Vagina (tissue), 2 donors: ENCODE measurements around the gene SCFD1. TPM values are rescaled to one million over a fixed set of nuclear protein-coding genes. Genes with fewer than 3 reads are reported as not detected.
"Not testable (repeated sequence)": the region's sequence is repeated elsewhere in the genome, so short reads cannot be mapped to it uniquely, and the experiment has no call there.

Experiments used
- DNase-seq, 2 donors: peaks; one replicate each; pipeline ENCODE4 v3.0.0-alpha.2; 2017; ENCODE audit errors: extremely low spot score in 2 of 2
- H3K27ac ChIP-seq: fragments of 200-600 bp; sonication (generic); one replicate; pipeline ENCODE4 v1.5.1; 2019
- H3K27me3 ChIP-seq: fragments of 200-600 bp; sonication (generic); one replicate; pipeline ENCODE4 v1.5.1; 2019
- H3K36me3 ChIP-seq, 2 donors: fragments of 200-600 bp; sonication (generic); one replicate each; pipeline ENCODE4 v1.5.1; 2017 to 2019
- H3K4me1 ChIP-seq: fragments of 200-600 bp; sonication (generic); one replicate; pipeline ENCODE4 v1.5.1; 2019
- H3K4me3 ChIP-seq, 2 donors: fragments of 200-600 bp; sonication (generic); 1 replicate in 1 of 2; 2 replicates in 1 of 2; pipeline ENCODE4 v1.5.1; 2016 to 2019
- H3K9me3 ChIP-seq: fragments of 200-600 bp; sonication (generic); one replicate; pipeline ENCODE4 v1.5.1; 2019
- POLR2A ChIP-seq, 2 donors: fragments of 450-650 bp; IDR thresholded peaks; one replicate each; pipeline ENCODE4 v1.6.1; 2017; ENCODE audit warnings: antibody characterized with exemption in 2 of 2, mild to moderate bottlenecking in 2 of 2, moderate library complexity in 2 of 2
- POLR2AphosphoS5 ChIP-seq, 2 donors: sonication (generic); formaldehyde crosslinking; IDR thresholded peaks; one replicate each; pipeline ENCODE4 v1.9.0; 2017; ENCODE audit warnings: antibody characterized with exemption in 2 of 2, mild to moderate bottlenecking in 2 of 2, low read depth in 1 of 2; ENCODE audit not compliant: insufficient read depth in 1 of 2
- intact Hi-C: fragments of 100-400 bp; cut with DNase I; formaldehyde crosslinking; loops from one replicate; pipeline ENCODE4 v1.15.1; 2023
- total RNA-seq: library from RNA; depleted of rRNA; stranded (reverse); fragments of >200 nt; gene quantifications from one replicate; pipeline ENCODE4 v1.2.3, GENCODE V29; 2016
- TF ChIP-seq, protein P1 (sequence below), 3 experiments: fragments of 450-650 bp in 2 of 3; fragments of 200-600 bp in 1 of 3; sonication (generic) in 1 of 3; IDR thresholded peaks; one replicate each; pipeline ENCODE4 v1.5.1; 2017 to 2019; ENCODE audit warnings: antibody characterized with exemption in 3 of 3, mild to moderate bottlenecking in 2 of 3, moderate library complexity in 2 of 3

SCFD1 gene
- total RNA-seq, 1 donor from 2014 or later = 40.8 TPM

DNA sequence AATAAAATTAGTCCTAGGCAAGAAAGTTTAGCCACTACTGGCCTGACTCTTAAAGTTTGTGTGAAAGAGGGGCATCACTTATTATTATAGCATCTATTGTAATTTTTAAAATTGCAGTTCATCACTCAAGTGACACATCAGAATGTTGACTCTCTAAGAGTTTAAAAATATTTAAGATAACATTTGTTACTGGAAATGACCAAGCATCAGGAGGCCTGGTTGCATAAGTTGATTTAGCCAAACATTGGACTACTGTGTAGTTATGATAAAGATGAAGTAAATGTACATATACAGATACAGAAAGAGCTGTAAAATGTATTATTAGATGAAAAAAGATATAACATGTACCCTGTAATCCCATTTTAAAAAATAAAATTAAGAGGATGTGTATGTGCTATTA, 47.5 kb downstream of the SCFD1 start:
- H3K9me3 ChIP-seq = no peaks in the 10 kb centered on the region
- peaks cover 0 to 10% of the 10 kb centered on the region in 2 donors for H3K36me3 ChIP-seq
- H3K27ac ChIP-seq = no peak overlapping the region
- H3K4me1 ChIP-seq = no peaks in the 10 kb centered on the region
- H3K4me3 ChIP-seq = no peak overlapping the region
- intact Hi-C loops = no loop called here
- no peaks in the 10 kb centered on the region for H3K27me3 ChIP-seq
- TF ChIP-seq POLR2AphosphoS5 (IDR thresholded peaks at IDR 0.05; ENCODE audit: insufficient read depth in 1 of 2, low read depth in 1 of 2) (no peak), POLR2A (IDR thresholded peaks at IDR 0.05) (no peak)
- TF ChIP-seq, protein P1, sequence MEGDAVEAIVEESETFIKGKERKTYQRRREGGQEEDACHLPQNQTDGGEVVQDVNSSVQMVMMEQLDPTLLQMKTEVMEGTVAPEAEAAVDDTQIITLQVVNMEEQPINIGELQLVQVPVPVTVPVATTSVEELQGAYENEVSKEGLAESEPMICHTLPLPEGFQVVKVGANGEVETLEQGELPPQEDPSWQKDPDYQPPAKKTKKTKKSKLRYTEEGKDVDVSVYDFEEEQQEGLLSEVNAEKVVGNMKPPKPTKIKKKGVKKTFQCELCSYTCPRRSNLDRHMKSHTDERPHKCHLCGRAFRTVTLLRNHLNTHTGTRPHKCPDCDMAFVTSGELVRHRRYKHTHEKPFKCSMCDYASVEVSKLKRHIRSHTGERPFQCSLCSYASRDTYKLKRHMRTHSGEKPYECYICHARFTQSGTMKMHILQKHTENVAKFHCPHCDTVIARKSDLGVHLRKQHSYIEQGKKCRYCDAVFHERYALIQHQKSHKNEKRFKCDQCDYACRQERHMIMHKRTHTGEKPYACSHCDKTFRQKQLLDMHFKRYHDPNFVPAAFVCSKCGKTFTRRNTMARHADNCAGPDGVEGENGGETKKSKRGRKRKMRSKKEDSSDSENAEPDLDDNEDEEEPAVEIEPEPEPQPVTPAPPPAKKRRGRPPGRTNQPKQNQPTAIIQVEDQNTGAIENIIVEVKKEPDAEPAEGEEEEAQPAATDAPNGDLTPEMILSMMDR (IDR thresholded peaks at IDR 0.05) = no peak
- no peak for DNase-seq

GRCh38 chr14:30673071-30673470, 51.0 kb downstream of the SCFD1 start:
- H3K9me3 ChIP-seq = no peaks in the 10 kb centered on the region
- no peaks in the 10 kb centered on the region for H3K4me1 ChIP-seq
- H3K27me3 ChIP-seq = no peaks in the 10 kb centered on the region
- no peak overlapping the region for H3K4me3 ChIP-seq
- intact Hi-C loops = no loop called here
- TF ChIP-seq, protein P1 (IDR thresholded peaks at IDR 0.05) = no peak
- TF ChIP-seq POLR2A (IDR thresholded peaks at IDR 0.05) = no peak
- no peak for TF ChIP-seq POLR2AphosphoS5 (IDR thresholded peaks at IDR 0.05; ENCODE audit: insufficient read depth in 1 of 2, low read depth in 1 of 2)
- H3K27ac ChIP-seq = no peak overlapping the region
- no peak for DNase-seq
- peaks cover 0 to 14% of the 10 kb centered on the region in 2 donors for H3K36me3 ChIP-seq

GRCh38 chr14:30678926-30679431, 56.9 kb downstream of the SCFD1 start:
- Histone ChIP-seq H3K27ac (no peak overlapping the region), H3K9me3 (no peaks in the 10 kb centered on the region), H3K27me3 (no peaks in the 10 kb centered on the region), H3K4me3 (no peak overlapping the region), H3K4me1 (no peaks in the 10 kb centered on the region), H3K36me3 (peaks cover 0 to 9% of the 10 kb centered on the region in 2 donors)
- no peak for TF ChIP-seq POLR2AphosphoS5 (IDR thresholded peaks at IDR 0.05; ENCODE audit: insufficient read depth in 1 of 2, low read depth in 1 of 2)
- TF ChIP-seq POLR2A (IDR thresholded peaks at IDR 0.05) = no peak
- TF ChIP-seq, protein P1 (IDR thresholded peaks at IDR 0.05) = no peak
- intact Hi-C loops = no loop called here
- DNase-seq = no peak

- Histone ChIP-seq H3K36me3 (no peaks in the 10 kb centered on the region), H3K4me1 (no peaks in the 10 kb centered on the region), H3K27me3 (no peaks in the 10 kb centered on the region), H3K4me3 (no peak overlapping the region), H3K9me3 (no peaks in the 10 kb centered on the region), H3K27ac (no peak overlapping the region)
- TF ChIP-seq, protein P1 (IDR thresholded peaks at IDR 0.05) = no peak
- no peak for TF ChIP-seq POLR2AphosphoS5 (IDR thresholded peaks at IDR 0.05; ENCODE audit: insufficient read depth in 1 of 2, low read depth in 1 of 2)
- no peak for TF ChIP-seq POLR2A (IDR thresholded peaks at IDR 0.05)
- intact Hi-C loops = no loop called here
- DNase-seq = no peak
Measured at GRCh38 chr14:30680036-30680435, 57.9 kb downstream of the SCFD1 start.

DNA sequence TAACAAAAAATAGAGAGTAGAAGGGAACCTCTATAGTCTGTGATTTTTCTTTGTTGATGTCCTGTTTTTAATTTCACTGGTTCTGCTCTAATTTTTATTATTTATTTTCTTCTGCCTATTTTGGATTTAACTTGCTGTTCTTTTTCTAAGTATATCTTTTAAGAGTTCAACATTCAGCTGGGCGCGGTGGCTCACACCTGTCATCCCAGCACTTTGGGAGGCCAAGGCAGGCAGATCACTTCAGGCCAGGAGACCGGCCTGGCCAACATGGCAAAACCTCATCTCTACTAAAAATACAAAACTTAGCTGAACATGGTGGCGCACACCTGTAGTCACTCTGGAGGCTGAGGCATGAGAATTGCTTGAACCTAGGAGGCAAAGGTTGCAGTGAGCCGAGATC, 58.7 kb downstream of the SCFD1 start:
- H3K9me3 ChIP-seq, H3K27me3 ChIP-seq, DNase-seq, H3K27ac ChIP-seq, H3K4me3 ChIP-seq, intact Hi-C loops, H3K36me3 ChIP-seq, H3K4me1 ChIP-seq: not testable (repeated sequence)
